ENCODE results near the gene STK11IP.
A peak's percentile ranks its signal among the peaks of the same experiment; 100 is the strongest.

Gene STK11IP

GRCh38 chr2:219628986-219629901, 31.6 kb downstream of the STK11IP start:
- Histone ChIP-seq H3K4me3 (replicated peaks; ENCODE audit: insufficient read depth, low read length) (no peak overlapping the region), H3K27ac (replicated peaks) (no peak overlapping the region), H3K27me3 (ENCODE audit: insufficient read depth, poor library complexity, severe bottlenecking) (peaks cover 10% of the 10 kb centered on the region)
- peak in 1 of 2 experiments; percentile 61 for DNase-seq (ENCODE audit: low read depth in 1 of 2, low spot score in 1 of 2)
- no peak for TF ChIP-seq POLR2AphosphoS5 (IDR thresholded peaks at IDR 0.05; ENCODE audit: low read depth)
- TF ChIP-seq SPI1 (IDR thresholded peaks at IDR 0.05; ENCODE audit: borderline replicate concordance, low read depth) = peak; percentile 62; the same call in 1 of the 2 replicates

DNA sequence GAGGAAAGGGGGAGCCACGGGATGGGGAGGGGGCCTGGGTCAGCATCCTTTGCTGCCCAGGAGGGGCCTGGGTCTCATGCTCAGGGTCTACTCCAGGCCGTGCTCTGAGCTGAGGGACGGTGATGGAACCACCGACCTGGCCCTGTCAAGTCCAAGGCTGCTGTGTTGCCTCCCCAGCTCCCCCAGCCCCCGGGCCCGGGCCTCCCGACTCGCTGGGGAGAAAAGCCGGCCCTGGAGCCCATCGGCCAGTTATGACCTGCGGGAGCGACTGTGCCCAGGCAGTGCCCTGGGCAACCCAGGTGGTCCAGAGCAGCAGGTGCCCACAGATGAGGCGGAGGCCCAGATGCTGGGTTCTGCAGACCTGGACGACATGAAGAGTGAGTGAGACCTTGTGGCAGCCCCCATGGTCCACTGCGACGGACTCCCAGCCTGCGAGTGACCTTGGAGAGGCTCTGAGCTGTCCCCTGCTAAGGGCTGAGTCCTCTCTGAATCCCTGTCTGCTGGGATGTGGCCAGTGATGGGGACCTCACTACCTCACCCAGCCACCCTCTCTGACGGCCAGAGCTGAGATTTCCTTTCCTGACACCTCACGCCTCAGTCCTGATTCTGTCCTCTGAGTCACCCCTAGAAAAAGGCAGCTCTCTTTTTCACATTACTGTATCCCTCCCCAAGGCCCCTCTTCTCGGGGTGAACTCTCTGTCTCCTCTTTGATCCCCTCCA, 32.5 kb downstream of the STK11IP start:
- TF ChIP-seq POLR2AphosphoS5 (IDR thresholded peaks at IDR 0.05; ENCODE audit: low read depth) (no peak), GABPA (IDR thresholded peaks at IDR 0.05; ENCODE audit: low read depth) (no peak), SPI1 (IDR thresholded peaks at IDR 0.05; ENCODE audit: borderline replicate concordance, low read depth) (no peak)
- TF ChIP-seq, protein P1, sequence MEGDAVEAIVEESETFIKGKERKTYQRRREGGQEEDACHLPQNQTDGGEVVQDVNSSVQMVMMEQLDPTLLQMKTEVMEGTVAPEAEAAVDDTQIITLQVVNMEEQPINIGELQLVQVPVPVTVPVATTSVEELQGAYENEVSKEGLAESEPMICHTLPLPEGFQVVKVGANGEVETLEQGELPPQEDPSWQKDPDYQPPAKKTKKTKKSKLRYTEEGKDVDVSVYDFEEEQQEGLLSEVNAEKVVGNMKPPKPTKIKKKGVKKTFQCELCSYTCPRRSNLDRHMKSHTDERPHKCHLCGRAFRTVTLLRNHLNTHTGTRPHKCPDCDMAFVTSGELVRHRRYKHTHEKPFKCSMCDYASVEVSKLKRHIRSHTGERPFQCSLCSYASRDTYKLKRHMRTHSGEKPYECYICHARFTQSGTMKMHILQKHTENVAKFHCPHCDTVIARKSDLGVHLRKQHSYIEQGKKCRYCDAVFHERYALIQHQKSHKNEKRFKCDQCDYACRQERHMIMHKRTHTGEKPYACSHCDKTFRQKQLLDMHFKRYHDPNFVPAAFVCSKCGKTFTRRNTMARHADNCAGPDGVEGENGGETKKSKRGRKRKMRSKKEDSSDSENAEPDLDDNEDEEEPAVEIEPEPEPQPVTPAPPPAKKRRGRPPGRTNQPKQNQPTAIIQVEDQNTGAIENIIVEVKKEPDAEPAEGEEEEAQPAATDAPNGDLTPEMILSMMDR (IDR thresholded peaks at IDR 0.05; ENCODE audit: insufficient read depth, low read length) = no peak
- TF ChIP-seq, protein P2, sequence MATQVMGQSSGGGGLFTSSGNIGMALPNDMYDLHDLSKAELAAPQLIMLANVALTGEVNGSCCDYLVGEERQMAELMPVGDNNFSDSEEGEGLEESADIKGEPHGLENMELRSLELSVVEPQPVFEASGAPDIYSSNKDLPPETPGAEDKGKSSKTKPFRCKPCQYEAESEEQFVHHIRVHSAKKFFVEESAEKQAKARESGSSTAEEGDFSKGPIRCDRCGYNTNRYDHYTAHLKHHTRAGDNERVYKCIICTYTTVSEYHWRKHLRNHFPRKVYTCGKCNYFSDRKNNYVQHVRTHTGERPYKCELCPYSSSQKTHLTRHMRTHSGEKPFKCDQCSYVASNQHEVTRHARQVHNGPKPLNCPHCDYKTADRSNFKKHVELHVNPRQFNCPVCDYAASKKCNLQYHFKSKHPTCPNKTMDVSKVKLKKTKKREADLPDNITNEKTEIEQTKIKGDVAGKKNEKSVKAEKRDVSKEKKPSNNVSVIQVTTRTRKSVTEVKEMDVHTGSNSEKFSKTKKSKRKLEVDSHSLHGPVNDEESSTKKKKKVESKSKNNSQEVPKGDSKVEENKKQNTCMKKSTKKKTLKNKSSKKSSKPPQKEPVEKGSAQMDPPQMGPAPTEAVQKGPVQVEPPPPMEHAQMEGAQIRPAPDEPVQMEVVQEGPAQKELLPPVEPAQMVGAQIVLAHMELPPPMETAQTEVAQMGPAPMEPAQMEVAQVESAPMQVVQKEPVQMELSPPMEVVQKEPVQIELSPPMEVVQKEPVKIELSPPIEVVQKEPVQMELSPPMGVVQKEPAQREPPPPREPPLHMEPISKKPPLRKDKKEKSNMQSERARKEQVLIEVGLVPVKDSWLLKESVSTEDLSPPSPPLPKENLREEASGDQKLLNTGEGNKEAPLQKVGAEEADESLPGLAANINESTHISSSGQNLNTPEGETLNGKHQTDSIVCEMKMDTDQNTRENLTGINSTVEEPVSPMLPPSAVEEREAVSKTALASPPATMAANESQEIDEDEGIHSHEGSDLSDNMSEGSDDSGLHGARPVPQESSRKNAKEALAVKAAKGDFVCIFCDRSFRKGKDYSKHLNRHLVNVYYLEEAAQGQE (IDR thresholded peaks at IDR 0.05; ENCODE audit: insufficient replicate concordance, low read depth) = no peak
- H3K27ac ChIP-seq (replicated peaks) = no peak overlapping the region
- H3K4me3 ChIP-seq (replicated peaks; ENCODE audit: insufficient read depth, low read length) = no peak overlapping the region
- peaks cover 10% of the 10 kb centered on the region for H3K27me3 ChIP-seq (ENCODE audit: insufficient read depth, poor library complexity, severe bottlenecking)
- no peak for DNase-seq (ENCODE audit: low read depth in 1 of 2, low spot score in 1 of 2)

DNA sequence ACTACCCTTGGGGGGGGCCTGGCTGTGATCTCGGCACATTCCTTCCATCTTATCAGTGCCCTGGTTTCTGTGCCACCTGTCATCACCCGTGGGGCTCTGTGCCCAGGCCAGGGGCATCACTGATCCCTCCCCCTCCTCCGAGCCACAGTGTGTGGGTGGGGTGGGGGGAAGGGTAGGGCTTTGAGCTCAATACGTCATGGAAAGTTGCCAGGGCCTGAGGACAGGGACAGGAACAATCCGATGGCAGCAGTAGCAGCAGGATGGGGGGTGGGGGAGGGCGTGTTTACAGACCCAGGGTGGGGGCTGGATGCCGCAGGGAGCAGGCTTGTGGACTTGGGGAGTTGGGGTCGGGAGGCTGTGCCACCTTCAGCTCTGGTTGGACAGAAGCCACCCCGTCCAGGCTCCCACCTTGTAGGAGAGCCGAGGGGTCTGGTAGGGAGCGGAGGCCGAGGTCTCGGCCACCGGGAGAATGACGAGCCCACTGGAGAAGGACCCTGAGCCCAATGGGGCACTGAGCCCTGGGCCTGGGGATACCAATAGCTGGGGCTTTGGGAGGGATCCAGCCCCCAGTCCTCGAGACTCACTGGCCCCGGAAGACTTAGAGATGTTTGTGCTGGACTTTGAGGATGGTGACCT, 33.2 kb downstream of the STK11IP start:
- DNase-seq (ENCODE audit: low read depth in 1 of 2, low spot score in 1 of 2) = no peak
- no peak for TF ChIP-seq SPI1 (IDR thresholded peaks at IDR 0.05; ENCODE audit: borderline replicate concordance, low read depth)
- TF ChIP-seq, protein P2 (IDR thresholded peaks at IDR 0.05; ENCODE audit: insufficient replicate concordance, low read depth) = no peak
- no peak for TF ChIP-seq POLR2AphosphoS5 (IDR thresholded peaks at IDR 0.05; ENCODE audit: low read depth)
- TF ChIP-seq, protein P1 (IDR thresholded peaks at IDR 0.05; ENCODE audit: insufficient read depth, low read length) = no peak
- TF ChIP-seq GABPA (IDR thresholded peaks at IDR 0.05; ENCODE audit: low read depth) = no peak

More for the DNA sequence above, 33.2 kb downstream of the STK11IP start:
- Histone ChIP-seq H3K27me3 (ENCODE audit: insufficient read depth, poor library complexity, severe bottlenecking) (peaks cover 10% of the 10 kb centered on the region), H3K4me3 (replicated peaks; ENCODE audit: insufficient read depth, low read length) (no peak overlapping the region), H3K27ac (replicated peaks) (no peak overlapping the region)
